ENCODE data around the gene TIMM29. TPM values are rescaled to one million over a fixed set of nuclear protein-coding genes. Genes with fewer than 3 reads are reported as not detected.
A peak's percentile ranks its signal among the peaks of the same experiment; 100 is the strongest.

TIMM29 gene
- total and polyA plus RNA-seq, 4 donors, result 24.3 to 37.6 (median 26.8) TPM

GRCh38 chr19:10976131-10976892 lies 47.7 kb downstream of the TIMM29 start:
- Histone ChIP-seq H3K27me3 (ENCODE audit: control insufficient read depth, insufficient read depth, low read length) (no peaks in the 10 kb centered on the region), H3K4me1 (ENCODE audit: control insufficient read depth, insufficient read depth, low read length) (peaks cover 24% of the 10 kb centered on the region), H3K27ac (ENCODE audit: low read depth, low read length) (peak overlapping the region; percentile 63), H3K9me3 (ENCODE audit: control insufficient read depth, insufficient read depth, low read length) (no peaks in the 10 kb centered on the region), H3K36me3 (ENCODE audit: control insufficient read depth, insufficient read depth, low read length) (peaks cover 8% of the 10 kb centered on the region), H3K4me3 (ENCODE audit: low read depth, low read length) (no peak overlapping the region)
- 86% methylated on average over 8 of the region's 19 CpGs for WGBS (ENCODE audit: insufficient coverage)
- DNase-seq (ENCODE audit: low read depth in 4 of 6, low spot score in 6 of 6), result no peak

- 85% methylated on average over 5 of the region's 5 CpGs for WGBS (ENCODE audit: insufficient coverage)
- no peak for DNase-seq (ENCODE audit: low read depth in 4 of 6, low spot score in 6 of 6)
- Histone ChIP-seq H3K27ac (ENCODE audit: low read depth, low read length) (no peak overlapping the region), H3K9me3 (ENCODE audit: control insufficient read depth, insufficient read depth, low read length) (no peaks in the 10 kb centered on the region), H3K27me3 (ENCODE audit: control insufficient read depth, insufficient read depth, low read length) (no peaks in the 10 kb centered on the region), H3K36me3 (ENCODE audit: control insufficient read depth, insufficient read depth, low read length) (peaks cover 8% of the 10 kb centered on the region), H3K4me1 (ENCODE audit: control insufficient read depth, insufficient read depth, low read length) (peaks cover 24% of the 10 kb centered on the region), H3K4me3 (ENCODE audit: low read depth, low read length) (no peak overlapping the region)
Observed at GRCh38 chr19:10977742-10978092, 49.1 kb downstream of the TIMM29 start.

Other genes with a start within 250 kb of the TIMM29 start
- 10 to 100 TPM; 25.9 to 47.6 TPM for gene QTRT1, start 227.4 kb upstream of the TIMM29 start, total RNA-seq
- gene QTRT1, start 227.4 kb upstream of the TIMM29 start, polyA plus RNA-seq (ENCODE audit: insufficient read length in 2 of 2), result 100 to 1,000 TPM in 1 of 2 donors, 10 to 100 TPM in 1; 79.6 to 110 TPM
- gene DNM2, start 210.7 kb upstream of the TIMM29 start, total RNA-seq, result 10 to 100 TPM; 59.2 to 77.9 TPM
- gene DNM2, start 210.7 kb upstream of the TIMM29 start, polyA plus RNA-seq (ENCODE audit: insufficient read length in 2 of 2), result 100 to 1,000 TPM in 1 of 2 donors, 10 to 100 TPM in 1; 92.2 to 111 TPM
- 10 to 100 TPM; 19.4 to 52.9 TPM for gene TMED1, start 92.6 kb upstream of the TIMM29 start, total RNA-seq
- gene TMED1, start 92.6 kb upstream of the TIMM29 start, polyA plus RNA-seq (ENCODE audit: insufficient read length in 2 of 2), result 10 to 100 TPM; 36.0 to 36.6 TPM
- 1 to 10 TPM; 2.4 to 2.9 TPM for gene C19orf38, start 80.4 kb upstream of the TIMM29 start, total RNA-seq
- gene C19orf38, start 80.4 kb upstream of the TIMM29 start, polyA plus RNA-seq (ENCODE audit: insufficient read length in 2 of 2), result 1 to 10 TPM; 1.3 to 2.0 TPM
- gene CARM1, start 57.3 kb upstream of the TIMM29 start, total RNA-seq, result 10 to 100 TPM; 17.4 to 20.3 TPM
- gene CARM1, start 57.3 kb upstream of the TIMM29 start, polyA plus RNA-seq (ENCODE audit: insufficient read length in 2 of 2), result 10 to 100 TPM; 65.3 to 72.1 TPM
- gene YIPF2, start 172 bp upstream of the TIMM29 start, total RNA-seq, result 10 to 100 TPM; 31.5 to 54.2 TPM
- 10 to 100 TPM; 33.6 to 42.8 TPM for gene YIPF2, start 172 bp upstream of the TIMM29 start, polyA plus RNA-seq (ENCODE audit: insufficient read length in 2 of 2)
- 100 to 1,000 TPM in 1 of 2 donors, 10 to 100 TPM in 1; 86.5 to 110 TPM for gene SMARCA4, start 32.2 kb downstream of the TIMM29 start, total RNA-seq
- gene SMARCA4, start 32.2 kb downstream of the TIMM29 start, polyA plus RNA-seq (ENCODE audit: insufficient read length in 2 of 2), result 100 to 1,000 TPM; 207 to 228 TPM
- gene LDLR, start 160.7 kb downstream of the TIMM29 start, total RNA-seq, result 10 to 100 TPM; 30.2 to 70.9 TPM
- 10 to 100 TPM; 29.8 to 30.2 TPM for gene LDLR, start 160.7 kb downstream of the TIMM29 start, polyA plus RNA-seq (ENCODE audit: insufficient read length in 2 of 2)
- gene SPC24, start 227.0 kb downstream of the TIMM29 start, total RNA-seq, result 10 to 100 TPM; 12.2 to 32.9 TPM
- gene SPC24, start 227.0 kb downstream of the TIMM29 start, polyA plus RNA-seq (ENCODE audit: insufficient read length in 2 of 2), result 10 to 100 TPM; 14.6 to 20.0 TPM

Data from spinal cord (tissue), 10 donors.